Erythroblast (primary cell): Measurements from ENCODE around the gene AUP1.

Experiments
- GATA1 ChIP-seq: IDR thresholded peaks from 2 replicates; pipeline ENCODE4 v1.6.1; 2011; ENCODE audit warnings: low read depth, mild to moderate bottlenecking, control low read depth, low read length, moderate library complexity
- POLR2A ChIP-seq: IDR thresholded peaks from 2 replicates; pipeline ENCODE4 v1.6.1; 2011; ENCODE audit warnings: mild to moderate bottlenecking, low read length

DNA sequence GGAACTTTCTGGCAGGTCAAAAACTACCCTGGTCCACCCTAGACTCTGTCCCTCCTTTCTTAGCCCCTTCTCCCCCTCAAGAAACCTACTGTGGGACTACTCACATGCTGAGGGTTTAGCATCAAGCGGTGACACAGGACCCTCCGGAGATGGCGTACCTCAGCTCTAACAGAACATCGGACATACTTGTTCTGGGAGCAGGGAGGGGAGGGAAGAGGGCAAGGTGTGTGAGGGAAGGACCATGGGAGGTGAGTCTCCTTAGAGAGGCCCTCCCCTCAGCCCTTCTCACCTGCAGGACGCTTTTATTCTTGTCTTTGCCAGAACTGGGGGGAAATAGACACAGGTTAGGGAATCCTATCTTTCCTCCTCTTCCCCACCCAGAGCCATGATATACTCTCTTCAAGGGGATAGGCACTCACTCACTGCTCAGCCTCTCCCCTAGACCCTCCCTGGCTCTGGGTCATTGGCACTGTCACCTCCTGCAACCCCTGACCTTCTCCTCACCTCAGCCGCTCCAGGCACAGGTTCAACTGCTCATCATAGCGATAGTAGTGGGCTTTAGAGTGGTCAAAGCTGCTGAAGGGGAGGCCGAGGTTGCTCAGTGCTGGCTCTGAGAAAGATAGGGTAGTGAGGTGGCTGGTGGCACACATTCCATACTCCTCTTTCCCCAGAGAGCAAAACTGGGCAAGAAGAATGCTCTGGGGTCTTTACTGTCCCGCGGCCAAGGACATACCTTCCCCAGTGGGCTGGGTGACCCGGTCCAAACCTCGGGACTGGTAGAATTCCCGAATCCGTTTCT, 23.9 kb downstream of the AUP1 start:
- TF ChIP-seq POLR2A (no peak), GATA1 (no peak)
